Activated CD8-positive, alpha-beta memory T cell treated with anti-CD3 and anti-CD28 coated beads, Interleukin-2, amount 10 ng/mL, durations not matched to agents 7 days and 5 days (primary cell): ENCODE measurements around the gene TPSG1. TPM values are rescaled to one million over a fixed set of nuclear protein-coding genes. Genes with fewer than 3 reads are reported as not detected.
"Not testable (repeated sequence)": the region's sequence is repeated elsewhere in the genome, so short reads cannot be mapped to it uniquely, and the experiment has no call there.

ENCODE experiments used
- ATAC-seq: fragments of 150-1000 bp; cut with Tn5 transposase; one replicate; pipeline ENCODE4 v1.10.0; 2021; ENCODE audit warnings: moderate library complexity
- CTCF ChIA-PET: fragments of 350-600 bp; sonication (Branson Sonifier 250); formaldehyde crosslinking; loops from one replicate; lab custom pipeline; 2021; ENCODE audit warnings: antibody characterized with exemption; lab: Charles Lee
- DNase-seq: peaks from one replicate; pipeline ENCODE4 v3.0.0-alpha.2; 2020
- H3K27ac Mint-ChIP-seq: one replicate; pipeline ENCODE4 v1.8.0; 2021; ENCODE audit warnings: mild to moderate bottlenecking, mixed read lengths
- H3K27me3 Mint-ChIP-seq: one replicate; pipeline ENCODE4 v1.8.0; 2021; ENCODE audit warnings: mixed read lengths
- H3K36me3 Mint-ChIP-seq: one replicate; pipeline ENCODE4 v1.8.0; 2021; ENCODE audit warnings: mild to moderate bottlenecking, mixed read lengths
- H3K4me1 Mint-ChIP-seq: one replicate; pipeline ENCODE4 v1.8.0; 2021; ENCODE audit warnings: mixed read lengths
- H3K4me3 Mint-ChIP-seq: one replicate; pipeline ENCODE4 v1.8.0; 2021; ENCODE audit warnings: mild to moderate bottlenecking, moderate library complexity, mixed read lengths
- H3K9me3 Mint-ChIP-seq: one replicate; pipeline ENCODE4 v1.8.0; 2022; ENCODE audit warnings: low read depth, mixed read lengths
- total RNA-seq, 2 experiments: library from RNA; stranded (reverse); gene quantifications; one replicate each; pipeline ENCODE4 v1.2.3, GENCODE V29; 2021

The TPSG1 gene
- total RNA-seq, 2 experiments from 2014 or later, result not detected

GRCh38 chr16:1210461-1210860 is 14.6 kb downstream of the TPSG1 start:
- no peak for ATAC-seq
- no peak overlapping the region for H3K4me3 Mint-ChIP-seq
- no peaks in the 10 kb centered on the region for H3K27me3 Mint-ChIP-seq
- no peaks in the 10 kb centered on the region for H3K36me3 Mint-ChIP-seq
- no peaks in the 10 kb centered on the region for H3K9me3 Mint-ChIP-seq
- CTCF ChIA-PET, result no interaction called here
- no peak for DNase-seq
- peaks cover 4% of the 10 kb centered on the region for H3K4me1 Mint-ChIP-seq
- H3K27ac Mint-ChIP-seq, result no peak overlapping the region

GRCh38 chr16:1209081-1209480 is 16.0 kb downstream of the TPSG1 start:
- Mint-ChIP-seq H3K4me3 (no peak overlapping the region), H3K27ac (no peak overlapping the region), H3K27me3 (no peaks in the 10 kb centered on the region), H3K4me1 (peaks cover 4% of the 10 kb centered on the region), H3K9me3 (no peaks in the 10 kb centered on the region), H3K36me3 (no peaks in the 10 kb centered on the region)
- DNase-seq (no peak), ATAC-seq (no peak)
- CTCF ChIA-PET, result no interaction called here

GRCh38 chr16:1208239-1208830 is 16.7 kb downstream of the TPSG1 start:
- Mint-ChIP-seq H3K4me3 (peak overlapping the region; percentile 44), H3K27ac (peak overlapping the region; percentile 76), H3K27me3 (no peaks in the 10 kb centered on the region), H3K9me3 (no peaks in the 10 kb centered on the region), H3K4me1 (peaks cover 4% of the 10 kb centered on the region), H3K36me3 (no peaks in the 10 kb centered on the region)
- ATAC-seq (peak; percentile 79), DNase-seq (peak; percentile 54)
- CTCF ChIA-PET, result no interaction called here

GRCh38 chr16:1206786-1207185 is 18.3 kb downstream of the TPSG1 start:
- ATAC-seq (no peak), DNase-seq (no peak)
- H3K27ac Mint-ChIP-seq, result no peak overlapping the region
- no peak overlapping the region for H3K4me3 Mint-ChIP-seq
- H3K9me3 Mint-ChIP-seq, result no peaks in the 10 kb centered on the region
- CTCF ChIA-PET, result no interaction called here
- peaks cover 4% of the 10 kb centered on the region for H3K4me1 Mint-ChIP-seq
- H3K36me3 Mint-ChIP-seq, result no peaks in the 10 kb centered on the region
- no peaks in the 10 kb centered on the region for H3K27me3 Mint-ChIP-seq

- no peak for ATAC-seq
- Mint-ChIP-seq H3K4me3 (no peak overlapping the region), H3K27ac (no peak overlapping the region), H3K36me3 (no peaks in the 10 kb centered on the region), H3K27me3 (no peaks in the 10 kb centered on the region), H3K4me1 (peaks cover 4% of the 10 kb centered on the region), H3K9me3 (no peaks in the 10 kb centered on the region)
- no peak for DNase-seq
- CTCF ChIA-PET, result no interaction called here
Measured at GRCh38 chr16:1206326-1206725, 18.7 kb downstream of the TPSG1 start.

- Mint-ChIP-seq H3K4me3 (no peak overlapping the region), H3K36me3 (no peaks in the 10 kb centered on the region), H3K9me3 (no peaks in the 10 kb centered on the region), H3K27me3 (no peaks in the 10 kb centered on the region), H3K27ac (no peak overlapping the region), H3K4me1 (peaks cover 4% of the 10 kb centered on the region)
- no peak for ATAC-seq
- DNase-seq, result no peak
- CTCF ChIA-PET, result no interaction called here
Measured at GRCh38 chr16:1204933-1205332, 20.1 kb downstream of the TPSG1 start.

GRCh38 chr16:1202274-1202673 is 22.8 kb downstream of the TPSG1 start:
- H3K4me3 Mint-ChIP-seq, result no peak overlapping the region

GRCh38 chr16:1201444-1201843 is 23.6 kb downstream of the TPSG1 start:
- H3K4me1 Mint-ChIP-seq, result no peaks in the 10 kb centered on the region
- CTCF ChIA-PET, result no interaction called here
- no peaks in the 10 kb centered on the region for H3K36me3 Mint-ChIP-seq
- no peaks in the 10 kb centered on the region for H3K9me3 Mint-ChIP-seq
- no peaks in the 10 kb centered on the region for H3K27me3 Mint-ChIP-seq
- H3K27ac Mint-ChIP-seq, result no peak overlapping the region
- no peak overlapping the region for H3K4me3 Mint-ChIP-seq
- ATAC-seq (no peak), DNase-seq (no peak)

More at GRCh38 chr16:1202274-1202673, 22.8 kb downstream of the TPSG1 start:
- DNase-seq (no peak), ATAC-seq (no peak)
- Mint-ChIP-seq H3K36me3 (no peaks in the 10 kb centered on the region), H3K27me3 (no peaks in the 10 kb centered on the region), H3K27ac (no peak overlapping the region), H3K9me3 (no peaks in the 10 kb centered on the region), H3K4me1 (no peaks in the 10 kb centered on the region)
- CTCF ChIA-PET, result no interaction called here

- H3K4me3 Mint-ChIP-seq, result no peak overlapping the region
- H3K36me3 Mint-ChIP-seq, result no peaks in the 10 kb centered on the region
- H3K27ac Mint-ChIP-seq, result no peak overlapping the region
- no peaks in the 10 kb centered on the region for H3K27me3 Mint-ChIP-seq
- no peaks in the 10 kb centered on the region for H3K9me3 Mint-ChIP-seq
- CTCF ChIA-PET, result no interaction called here
- ATAC-seq (no peak), DNase-seq (no peak)
- no peaks in the 10 kb centered on the region for H3K4me1 Mint-ChIP-seq
Measured at GRCh38 chr16:1200014-1200627, 24.9 kb downstream of the TPSG1 start.

- ATAC-seq, result peak; percentile 25
- Mint-ChIP-seq H3K27me3 (no peaks in the 10 kb centered on the region), H3K4me3 (no peak overlapping the region), H3K27ac (no peak overlapping the region), H3K4me1 (no peaks in the 10 kb centered on the region), H3K9me3 (no peaks in the 10 kb centered on the region), H3K36me3 (no peaks in the 10 kb centered on the region)
- no peak for DNase-seq
- CTCF ChIA-PET, result no interaction called here
Measured at GRCh38 chr16:1199347-1200013, 25.6 kb downstream of the TPSG1 start.

GRCh38 chr16:1198671-1199346 is 26.3 kb downstream of the TPSG1 start:
- ATAC-seq, H3K36me3 Mint-ChIP-seq, H3K4me1 Mint-ChIP-seq, H3K27me3 Mint-ChIP-seq, H3K9me3 Mint-ChIP-seq, H3K27ac Mint-ChIP-seq, DNase-seq, H3K4me3 Mint-ChIP-seq, CTCF ChIA-PET: not testable (repeated sequence)

- CTCF ChIA-PET, result no interaction called here
- no peak overlapping the region for H3K27ac Mint-ChIP-seq
- H3K4me3 Mint-ChIP-seq, result no peak overlapping the region
- H3K27me3 Mint-ChIP-seq, result no peaks in the 10 kb centered on the region
- H3K36me3 Mint-ChIP-seq, result no peaks in the 10 kb centered on the region
- DNase-seq (no peak), ATAC-seq (no peak)
- H3K4me1 Mint-ChIP-seq, result no peaks in the 10 kb centered on the region
- no peaks in the 10 kb centered on the region for H3K9me3 Mint-ChIP-seq
Measured at GRCh38 chr16:1198194-1198593, 26.9 kb downstream of the TPSG1 start.

GRCh38 chr16:1197237-1197866 is 27.7 kb downstream of the TPSG1 start:
- CTCF ChIA-PET, result no interaction called here
- H3K9me3 Mint-ChIP-seq, result no peaks in the 10 kb centered on the region

More at GRCh38 chr16:1197237-1197866, 27.7 kb downstream of the TPSG1 start:
- H3K27ac Mint-ChIP-seq, result no peak overlapping the region
- H3K27me3 Mint-ChIP-seq, result no peaks in the 10 kb centered on the region
- H3K4me3 Mint-ChIP-seq, result no peak overlapping the region
- ATAC-seq (no peak), DNase-seq (no peak)
- H3K4me1 Mint-ChIP-seq, result no peaks in the 10 kb centered on the region
- no peaks in the 10 kb centered on the region for H3K36me3 Mint-ChIP-seq
